ENCODE data around the gene LCNL1. TPM values are rescaled to one million over a fixed set of nuclear protein-coding genes. Genes with fewer than 3 reads are reported as not detected.

Gene LCNL1
- total RNA-seq, 2 donors from 2014 or later, result 1.4 to 2.2 TPM

DNA sequence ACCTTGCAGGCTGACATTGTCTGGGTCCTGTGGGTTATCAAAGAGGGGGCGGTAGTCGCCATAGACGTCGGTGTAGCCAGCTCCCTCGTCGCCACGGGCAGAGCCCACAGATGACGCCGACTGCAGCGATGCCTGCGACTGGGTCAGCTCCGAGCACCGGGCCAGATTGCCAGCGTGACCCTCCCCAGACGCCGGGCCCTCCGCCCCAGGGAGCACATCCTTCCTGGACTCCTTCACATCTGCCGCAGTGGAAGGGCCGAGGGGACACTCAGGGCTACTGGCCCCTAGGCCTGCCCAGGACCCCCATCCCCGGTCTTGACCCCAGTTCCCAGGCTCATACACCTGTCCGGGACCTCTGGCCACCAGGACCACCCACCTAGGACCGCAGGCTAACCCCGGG is 31.4 kb downstream of the LCNL1 start:
- H3K27me3 ChIP-seq (ENCODE audit: control insufficient read depth, insufficient read depth, low read length, poor library complexity, severe bottlenecking), result no peaks in the 10 kb centered on the region
- no peak for DNase-seq
- H3K4me1 ChIP-seq (ENCODE audit: control insufficient read depth, insufficient read depth, low read length), result no peaks in the 10 kb centered on the region
- H3K27ac ChIP-seq (ENCODE audit: low read depth, low read length), result no peak overlapping the region
- H3K36me3 ChIP-seq (ENCODE audit: control insufficient read depth, insufficient read depth, low read length), result no peaks in the 10 kb centered on the region
- no peaks in the 10 kb centered on the region for H3K9me3 ChIP-seq (ENCODE audit: control insufficient read depth, low read length)
- H3K4me3 Mint-ChIP-seq, result no peak overlapping the region
- H3K9me3 Mint-ChIP-seq, result peaks cover 1% of the 10 kb centered on the region
- 90 to 94% methylated on average over 16 to 23 of the region's 23 CpGs for WGBS, 2 experiments (ENCODE audit: insufficient coverage in 1 of 2, insufficient read length in 1 of 2)
- no peaks in the 10 kb centered on the region for H3K27me3 Mint-ChIP-seq (ENCODE audit: insufficient read depth)
- H3K4me3 ChIP-seq (ENCODE audit: low read length), result no peak overlapping the region
- TF ChIP-seq CTCF (conservative IDR thresholded peaks at IDR 0.05), result no peak
- H3K9ac ChIP-seq (ENCODE audit: extremely low read depth, low read length, poor library complexity, severe bottlenecking), result no peak overlapping the region
- H3K4me1 Mint-ChIP-seq, result no peaks in the 10 kb centered on the region
- H3K36me3 Mint-ChIP-seq (ENCODE audit: low read depth), result peaks cover 6% of the 10 kb centered on the region
- H3K27ac Mint-ChIP-seq, result no peak overlapping the region

DNA sequence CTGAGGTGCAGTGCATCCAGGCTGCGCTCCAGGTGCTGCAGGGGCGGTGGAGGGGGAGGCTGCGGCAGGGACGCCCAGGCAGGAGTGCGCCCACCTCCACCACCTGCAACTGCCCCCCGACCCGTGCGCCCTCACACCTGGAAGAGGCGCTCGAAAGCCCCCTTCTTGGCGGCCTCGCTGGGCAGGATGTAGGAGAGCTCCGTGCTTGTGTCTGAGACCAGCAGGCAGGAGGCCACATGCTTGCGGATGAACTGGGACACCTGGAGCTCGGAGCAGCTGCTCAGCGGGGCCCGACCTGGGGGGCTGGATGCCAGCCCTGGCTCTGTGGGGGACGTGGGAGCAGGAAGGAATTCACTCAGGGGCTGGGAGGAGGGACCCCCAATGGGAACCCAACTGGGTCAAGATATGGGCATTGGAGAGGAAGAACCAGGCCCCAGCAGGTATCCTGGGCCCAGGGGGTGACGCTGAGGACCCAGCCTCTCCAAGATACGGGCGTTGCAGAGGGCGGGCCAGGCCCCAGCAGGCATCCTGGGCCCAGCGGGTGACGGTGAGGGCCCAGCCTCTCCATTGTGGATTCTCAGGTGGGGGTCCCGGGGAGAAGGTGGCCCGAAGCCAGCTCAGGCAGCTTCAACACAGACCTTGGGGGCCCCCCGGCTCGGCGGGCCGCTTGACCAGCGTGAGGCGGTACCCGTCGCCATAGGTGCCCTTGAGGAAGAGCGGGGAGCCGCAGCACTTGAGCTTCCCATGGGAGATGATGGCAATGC is 32.2 kb downstream of the LCNL1 start:
- Histone ChIP-seq H3K27me3 (ENCODE audit: control insufficient read depth, insufficient read depth, low read length, poor library complexity, severe bottlenecking) (no peaks in the 10 kb centered on the region), H3K9ac (ENCODE audit: extremely low read depth, low read length, poor library complexity, severe bottlenecking) (no peak overlapping the region), H3K9me3 (ENCODE audit: control insufficient read depth, low read length) (no peaks in the 10 kb centered on the region), H3K4me1 (ENCODE audit: control insufficient read depth, insufficient read depth, low read length) (no peaks in the 10 kb centered on the region), H3K4me3 (ENCODE audit: low read length) (no peak overlapping the region), H3K27ac (ENCODE audit: low read depth, low read length) (no peak overlapping the region), H3K36me3 (ENCODE audit: control insufficient read depth, insufficient read depth, low read length) (no peaks in the 10 kb centered on the region)
- Mint-ChIP-seq H3K27ac (no peak overlapping the region), H3K27me3 (ENCODE audit: insufficient read depth) (no peaks in the 10 kb centered on the region), H3K4me3 (no peak overlapping the region), H3K36me3 (ENCODE audit: low read depth) (peaks cover 6% of the 10 kb centered on the region), H3K4me1 (no peaks in the 10 kb centered on the region), H3K9me3 (peaks cover 1% of the 10 kb centered on the region)
- no peak for DNase-seq
- TF ChIP-seq CTCF (conservative IDR thresholded peaks at IDR 0.05), result no peak
- 94 to 98% methylated on average over 31 to 36 of the region's 36 CpGs for WGBS, 2 experiments (ENCODE audit: insufficient coverage in 1 of 2, insufficient read length in 1 of 2)

- Histone ChIP-seq H3K9me3 (ENCODE audit: control insufficient read depth, low read length) (no peaks in the 10 kb centered on the region), H3K36me3 (ENCODE audit: control insufficient read depth, insufficient read depth, low read length) (no peaks in the 10 kb centered on the region), H3K4me1 (ENCODE audit: control insufficient read depth, insufficient read depth, low read length) (no peaks in the 10 kb centered on the region), H3K4me3 (ENCODE audit: low read length) (no peak overlapping the region), H3K27ac (ENCODE audit: low read depth, low read length) (no peak overlapping the region), H3K9ac (ENCODE audit: extremely low read depth, low read length, poor library complexity, severe bottlenecking) (no peak overlapping the region), H3K27me3 (ENCODE audit: control insufficient read depth, insufficient read depth, low read length, poor library complexity, severe bottlenecking) (no peaks in the 10 kb centered on the region)
- Mint-ChIP-seq H3K4me1 (no peaks in the 10 kb centered on the region), H3K36me3 (ENCODE audit: low read depth) (peaks cover 6% of the 10 kb centered on the region), H3K27me3 (ENCODE audit: insufficient read depth) (no peaks in the 10 kb centered on the region), H3K27ac (no peak overlapping the region), H3K4me3 (no peak overlapping the region), H3K9me3 (peaks cover 1% of the 10 kb centered on the region)
- TF ChIP-seq CTCF (conservative IDR thresholded peaks at IDR 0.05), result no peak
- no peak for DNase-seq
- 95 to 98% methylated on average over 19 to 25 of the region's 25 CpGs for WGBS, 2 experiments (ENCODE audit: insufficient coverage in 1 of 2, insufficient read length in 1 of 2)
Measured at GRCh38 chr9:137015540-137015930, 32.7 kb downstream of the LCNL1 start.
